A549 (cell line): ENCODE measurements around the gene FRMD4A. TPM values are rescaled to one million over a fixed set of nuclear protein-coding genes. Genes with fewer than 3 reads are reported as not detected.
A peak's percentile ranks its signal among the peaks of the same experiment; 100 is the strongest.

Experiments
- ATAC-seq, 2 experiments: fragments of 200-7000 bp in 1 of 2; fragments of >200 bp in 1 of 2; cut with Nextera tagmentation in 1 of 2; cut with Tn5 transposase in 1 of 2; 3 replicates each; pipeline versions ENCODE4 v1.8.0 to v1.9.1; 2018 to 2020; ENCODE audit warnings: mild to moderate bottlenecking in 1 of 2, moderate library complexity in 1 of 2
- CTCF ChIA-PET: fragments of 300-600 bp; sonication (Branson Sonifier 250); formaldehyde crosslinking; extraction: SDS; loops from one replicate; lab custom pipeline; 2021; ENCODE audit warnings: antibody characterized with exemption, inconsistent platforms; lab: Yijun Ruan, JAX
- POLR2A ChIA-PET: fragments of 350-600 bp; formaldehyde crosslinking; extraction: SDS; loops from one replicate; lab custom pipeline; 2021; ENCODE audit warnings: antibody characterized with exemption, inconsistent platforms; lab: Yijun Ruan, JAX
- DNase-seq, 2 experiments: peaks; one replicate each; pipeline versions ENCODE4 v3.0.0 to v3.0.0-alpha.2; 2011 to 2016; ENCODE audit warnings: low read depth in 1 of 2, low spot score in 1 of 2
- FAIRE-seq: peaks from 2 replicates; lab custom pipeline; 2011; peaks lifted over from hg19 to GRCh38; lab: Jason Lieb, UNC
- H3K27ac ChIP-seq, 2 experiments: fragments of >200 bp; sonication (Bioruptor Twin); formaldehyde crosslinking; 3 replicates each; pipeline ENCODE4 v1.5.1; 2016 to 2017
- H3K4me1 ChIP-seq: fragments of >200 bp; sonication (Bioruptor Twin); formaldehyde crosslinking; 3 replicates; pipeline ENCODE4 v1.6.1; 2016
- H3K4me2 ChIP-seq: fragments of >200 bp; sonication (Bioruptor Twin); formaldehyde crosslinking; 3 replicates; pipeline ENCODE4 v1.6.1; 2016
- H3K4me3 ChIP-seq: fragments of >200 bp; sonication (Bioruptor Twin); formaldehyde crosslinking; 3 replicates; pipeline ENCODE4 v1.5.1; 2016
- H3K9me3 ChIP-seq: fragments of >200 bp; sonication (Bioruptor Twin); formaldehyde crosslinking; 3 replicates; pipeline ENCODE4 v1.6.1; 2016
- ATOH8 ChIP-seq: fragments of 250-450 bp; sonication (Bioruptor Pico); IDR thresholded peaks from 2 replicates; pipeline ENCODE4 v1.5.0; 2020; ENCODE audit warnings: low read depth, mild to moderate bottlenecking, moderate library complexity
- BHLHE40 ChIP-seq: IDR thresholded peaks from 2 replicates; pipeline ENCODE4 v1.6.1; 2012; ENCODE audit warnings: low read depth, low read length, inconsistent platforms
- CBX8 ChIP-seq: fragments of 200-600 bp; sonication (generic); IDR thresholded peaks from 2 replicates; pipeline ENCODE4 v1.6.1; 2016
- CTCF ChIP-seq: fragments of >200 bp; sonication (Bioruptor Twin); formaldehyde crosslinking; IDR thresholded peaks from 3 replicates; pipeline ENCODE4 v1.5.1; 2016
- EP300 ChIP-seq, 2 experiments: fragments of >200 bp; sonication (Bioruptor Twin); formaldehyde crosslinking; IDR thresholded peaks; 2 replicates in 1 of 2; 3 replicates in 1 of 2; pipeline ENCODE4 v1.6.1; 2016 to 2017
- FOXS1 ChIP-seq: fragments of 250-450 bp; sonication (Bioruptor Pico); IDR thresholded peaks from 2 replicates; pipeline ENCODE4 v1.5.0; 2020; ENCODE audit warnings: mild to moderate bottlenecking, moderate library complexity
- HDAC2 ChIP-seq: fragments of 200-600 bp; sonication (generic); IDR thresholded peaks from 2 replicates; pipeline ENCODE4 v1.6.1; 2016
- HEYL ChIP-seq: fragments of 250-450 bp; sonication (Bioruptor Pico); IDR thresholded peaks from 2 replicates; pipeline ENCODE4 v1.8.0; 2021; ENCODE audit warnings: mild to moderate bottlenecking, moderate library complexity
- HMGXB4 ChIP-seq: fragments of 250-450 bp; sonication (Bioruptor Pico); IDR thresholded peaks from 2 replicates; pipeline ENCODE4 v1.5.0; 2021; ENCODE audit warnings: mild to moderate bottlenecking, moderate library complexity, borderline replicate concordance
- KDM1A ChIP-seq: fragments of 200-600 bp; sonication (generic); IDR thresholded peaks from 2 replicates; pipeline ENCODE4 v1.6.1; 2016; ENCODE audit warnings: low read depth, mild to moderate bottlenecking
- MAFK ChIP-seq: fragments of 450-650 bp; IDR thresholded peaks from 2 replicates; pipeline ENCODE4 v1.6.1; 2014; ENCODE audit not compliant: partially characterized antibody
- MAZ ChIP-seq: fragments of 150-350 bp; IDR thresholded peaks from 2 replicates; pipeline ENCODE4 v1.6.1; 2014; ENCODE audit warnings: antibody characterized with exemption, low read depth, low read length, borderline replicate concordance
- NPAS2 ChIP-seq: fragments of 250-450 bp; sonication (Bioruptor Pico); IDR thresholded peaks from 2 replicates; pipeline ENCODE4 v1.8.0; 2022; ENCODE audit warnings: mild to moderate bottlenecking, moderate library complexity, borderline replicate concordance
- RAD21 ChIP-seq, 2 experiments: fragments of >200 bp in 1 of 2; sonication (Bioruptor Twin) in 1 of 2; formaldehyde crosslinking in 1 of 2; IDR thresholded peaks in 1 of 2; conservative IDR thresholded peaks in 1 of 2; 2 replicates in 1 of 2; 3 replicates in 1 of 2; pipeline ENCODE4 v1.6.1; 2012 to 2018; ENCODE audit warnings: inconsistent platforms in 1 of 2
- RARB ChIP-seq: fragments of 250-450 bp; sonication (Bioruptor Pico); IDR thresholded peaks from 2 replicates; pipeline ENCODE4 v1.8.0; 2021; ENCODE audit warnings: mild to moderate bottlenecking, moderate library complexity
- SREBF2 ChIP-seq: fragments of 450-650 bp; IDR thresholded peaks from 2 replicates; pipeline ENCODE4 v1.6.1; 2014; ENCODE audit warnings: mild to moderate bottlenecking, moderate library complexity
- TFCP2L1 ChIP-seq: fragments of 250-450 bp; sonication (Bioruptor Pico); IDR thresholded peaks from 2 replicates; pipeline ENCODE4 v1.5.0; 2021; ENCODE audit warnings: mild to moderate bottlenecking
- USF2 ChIP-seq: fragments of 450-650 bp; IDR thresholded peaks from 2 replicates; pipeline ENCODE4 v1.6.1; 2014; ENCODE audit warnings: antibody characterized with exemption
- ZFP36 ChIP-seq: fragments of 450-650 bp; IDR thresholded peaks from 2 replicates; pipeline ENCODE4 v1.6.1; 2014; ENCODE audit warnings: borderline replicate concordance; ENCODE audit not compliant: partially characterized antibody
- ZSCAN20 ChIP-seq: fragments of 250-450 bp; sonication (Bioruptor Pico); IDR thresholded peaks from 2 replicates; pipeline ENCODE4 v1.8.0; 2022; ENCODE audit warnings: mild to moderate bottlenecking, moderate library complexity
- WGBS: methylation state at CpG from one replicate; pipeline ENCODE4 v1.1.6; 2017; ENCODE audit errors: missing lambda C conversion rate; 5-methylcytosine and 5-hydroxymethylcytosine counted together
- polyA plus RNA-seq, 4 experiments: library from polyadenylated mRNA; depleted of rRNA in 3 of 4; stranded (reverse); fragments of >200 nt; fragmentation: RNase III in 1 of 4; extraction: RNeasy Plus Mini Kit Qiagen cat#74134 plus additional on column Dnase treatment in 1 of 4; gene quantifications; 2 replicates in 3 of 4; 3 replicates in 1 of 4; pipeline ENCODE4 v1.2.3, GENCODE V29; 2011 to 2017
- TF ChIP-seq, protein P1 (sequence below): fragments of >200 bp; sonication (Bioruptor Twin); formaldehyde crosslinking; IDR thresholded peaks from 3 replicates; pipeline ENCODE4 v1.6.1; 2016

The FRMD4A gene
- polyA plus RNA-seq, 2 of the 4 experiments (the other 2 are of a cell fraction) = 2.5 to 4.7 TPM

- Histone ChIP-seq H3K4me1 (no peaks in the 10 kb centered on the region), H3K4me3 (no peak overlapping the region), H3K4me2 (no peak overlapping the region), H3K9me3 (no peaks in the 10 kb centered on the region), H3K27ac (no peak overlapping the region)
- DNase-seq (no peak), FAIRE-seq (peak; percentile 59), ATAC-seq (no peak)
- ChIA-PET POLR2A (no interaction called here), CTCF (no interaction called here)
- no peak for TF ChIP-seq ZFP36
- no peak for TF ChIP-seq HEYL (CRISPR knock-in tag)
- TF ChIP-seq RAD21 (conservative IDR thresholded peaks at IDR 0.05 in 1 of 2, IDR thresholded peaks at IDR 0.05 in 1 of 2) = no peak
- no peak for TF ChIP-seq BHLHE40
- TF ChIP-seq HDAC2 = no peak
- TF ChIP-seq RARB = no peak
- no peak for TF ChIP-seq TFCP2L1
- no peak for TF ChIP-seq USF2
- TF ChIP-seq EP300 (IDR thresholded peaks at IDR 0.05) = no peak
- TF ChIP-seq ZSCAN20 = no peak
- no peak for TF ChIP-seq HMGXB4 (CRISPR knock-in tag)
- TF ChIP-seq SREBF2 = no peak
- no peak for TF ChIP-seq ATOH8 (CRISPR knock-in tag)
- no peak for TF ChIP-seq KDM1A
- TF ChIP-seq CTCF = no peak
- TF ChIP-seq NPAS2 (CRISPR knock-in tag) = no peak
- WGBS = 91% methylated on average over 4 of the region's 4 CpGs
These were observed 473.3 kb downstream of the FRMD4A start for GRCh38 chr10:13857451-13857850.

DNA sequence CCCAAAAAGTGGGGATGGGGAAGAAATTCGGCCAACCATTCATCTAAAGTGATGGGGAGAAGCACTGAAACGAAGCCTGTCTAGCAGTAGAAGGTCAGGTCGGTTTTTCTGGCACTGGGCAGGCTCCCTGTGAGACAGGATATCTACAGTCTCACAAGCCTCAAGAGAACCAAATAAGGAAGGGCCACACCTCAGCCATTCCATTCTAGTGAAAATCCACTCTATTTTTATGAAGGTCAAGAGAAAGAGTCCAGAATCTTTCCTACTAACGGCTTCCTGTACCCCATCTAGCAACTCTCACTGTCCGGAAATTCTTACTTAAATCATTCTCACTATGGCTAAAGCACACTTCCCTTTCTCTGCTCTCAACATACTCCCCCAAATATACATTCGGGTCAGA lies 476.9 kb downstream of the FRMD4A start:
- FAIRE-seq (no peak), DNase-seq (no peak), ATAC-seq (no peak)
- 68% methylated on average over 6 of the region's 6 CpGs for WGBS
- Histone ChIP-seq H3K4me2 (no peak overlapping the region), H3K27ac (no peak overlapping the region), H3K4me1 (no peaks in the 10 kb centered on the region), H3K9me3 (no peaks in the 10 kb centered on the region)
- CTCF ChIA-PET = no interaction called here
- TF ChIP-seq USF2 (no peak), FOXS1 (no peak), MAFK (no peak), ATOH8 (CRISPR knock-in tag) (no peak), ZFP36 (no peak), RAD21 (conservative IDR thresholded peaks at IDR 0.05 in 1 of 2, IDR thresholded peaks at IDR 0.05 in 1 of 2) (no peak), CBX8 (no peak), MAZ (no peak), HMGXB4 (CRISPR knock-in tag) (no peak), CTCF (no peak), BHLHE40 (no peak), HDAC2 (no peak)
- TF ChIP-seq, protein P1, sequence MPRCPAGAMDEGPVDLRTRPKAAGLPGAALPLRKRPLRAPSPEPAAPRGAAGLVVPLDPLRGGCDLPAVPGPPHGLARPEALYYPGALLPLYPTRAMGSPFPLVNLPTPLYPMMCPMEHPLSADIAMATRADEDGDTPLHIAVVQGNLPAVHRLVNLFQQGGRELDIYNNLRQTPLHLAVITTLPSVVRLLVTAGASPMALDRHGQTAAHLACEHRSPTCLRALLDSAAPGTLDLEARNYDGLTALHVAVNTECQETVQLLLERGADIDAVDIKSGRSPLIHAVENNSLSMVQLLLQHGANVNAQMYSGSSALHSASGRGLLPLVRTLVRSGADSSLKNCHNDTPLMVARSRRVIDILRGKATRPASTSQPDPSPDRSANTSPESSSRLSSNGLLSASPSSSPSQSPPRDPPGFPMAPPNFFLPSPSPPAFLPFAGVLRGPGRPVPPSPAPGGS = no peak
- TF ChIP-seq, all 56 proteins: peak for 0
- POLR2A ChIA-PET = no interaction called here
- no peak overlapping the region for H3K4me3 ChIP-seq
